Panc1 (cell line): Measurements from ENCODE around the gene CTTNBP2. TPM values are rescaled to one million over a fixed set of nuclear protein-coding genes. Genes with fewer than 3 reads are reported as not detected.

Experiments
- ATAC-seq: fragments of 200-7000 bp; cut with Tn5 transposase; 2 replicates; pipeline ENCODE4 v1.9.1; 2020; ENCODE audit warnings: mild to moderate bottlenecking, moderate library complexity
- BruUV-seq: library from RNA; stranded (reverse); fragments of 400-500 nt; replicated peaks from 2 replicates; lab custom pipeline; 2021; lab: Mats Ljungman, UMichigan
- CTCF ChIA-PET: fragments of 300-600 bp; sonication (Branson Sonifier 250); formaldehyde crosslinking; loops from one replicate; lab custom pipeline; 2022; ENCODE audit warnings: antibody characterized with exemption; lab: Charles Lee
- POLR2A ChIA-PET: fragments of 300-600 bp; sonication (Branson Sonifier 250); formaldehyde crosslinking; loops from one replicate; lab custom pipeline; 2022; ENCODE audit warnings: antibody characterized with exemption; lab: Charles Lee
- DNase-seq: peaks from one replicate; pipeline ENCODE4 v3.0.0-alpha.2; 2010; ENCODE audit warnings: low read depth, low spot score
- H3K27ac ChIP-seq: 2 replicates; pipeline ENCODE4 v1.5.1; 2011; ENCODE audit warnings: mild to moderate bottlenecking, low read length, inconsistent platforms
- H3K27me3 ChIP-seq: fragments of 200-500 bp; sonication (Bioruptor generic); 2 replicates; pipeline ENCODE4 v1.6.0; 2014; ENCODE audit warnings: low read length, inconsistent platforms; ENCODE audit not compliant: control insufficient read depth, insufficient read depth
- H3K36me3 ChIP-seq: fragments of 200-500 bp; sonication (Bioruptor generic); 2 replicates; pipeline ENCODE4 v1.5.1; 2014; ENCODE audit warnings: inconsistent platforms, mild to moderate bottlenecking, low read length, moderate library complexity; ENCODE audit not compliant: control insufficient read depth, insufficient read depth
- H3K4me1 ChIP-seq: 2 replicates; pipeline ENCODE4 v1.5.1; 2011; ENCODE audit warnings: inconsistent platforms, mild to moderate bottlenecking, low read length, moderate library complexity; ENCODE audit not compliant: control insufficient read depth, insufficient read depth
- H3K4me3 ChIP-seq, 2 experiments: 2 replicates each; pipeline ENCODE4 v1.5.1; 2011 to 2012; ENCODE audit warnings: low read depth in 2 of 2, low read length in 2 of 2, mild to moderate bottlenecking in 2 of 2, inconsistent platforms in 1 of 2, moderate library complexity in 1 of 2
- H3K9me3 ChIP-seq: fragments of 200-500 bp; sonication (Bioruptor generic); 2 replicates; pipeline ENCODE4 v1.5.1; 2014; ENCODE audit warnings: low read depth, mild to moderate bottlenecking, inconsistent platforms, low read length, moderate library complexity; ENCODE audit not compliant: control insufficient read depth, insufficient read depth
- POLR2AphosphoS5 ChIP-seq: IDR thresholded peaks from 2 replicates; pipeline ENCODE4 v1.6.1; 2012; ENCODE audit warnings: mild to moderate bottlenecking, low read depth, low read length, moderate library complexity
- SIN3A ChIP-seq: IDR thresholded peaks from 2 replicates; pipeline ENCODE4 v1.6.1; 2012; ENCODE audit warnings: low read depth, mild to moderate bottlenecking, low read length, moderate library complexity, borderline replicate concordance; ENCODE audit not compliant: insufficient read depth
- TCF7L2 ChIP-seq: IDR thresholded peaks from 2 replicates; pipeline ENCODE4 v1.6.1; 2011; ENCODE audit warnings: mild to moderate bottlenecking, low read depth, low read length, inconsistent platforms
- in situ Hi-C: cut with HindIII; loops from 2 replicates; pipeline ENCODE4 v1.10.0; 2016; ENCODE audit warnings: low sequenced_read_pairs, low pct_unique_long_range_greater_than_20kb
- intact Hi-C: fragments of 100-400 bp; cut with micrococcal nuclease; formaldehyde crosslinking; loops from one replicate; pipeline ENCODE4 v1.10.0; 2022; ENCODE audit not compliant: unreplicated experiment
- total RNA-seq: library from RNA; stranded (reverse); gene quantifications from one replicate; pipeline ENCODE4 v1.2.1, GENCODE V29; 2021; ENCODE audit not compliant: unreplicated experiment
- TF ChIP-seq, protein P1 (sequence below), 2 experiments: IDR thresholded peaks; 2 replicates each; pipeline ENCODE4 v1.6.1; 2011 to 2012; ENCODE audit warnings: low read depth in 2 of 2, control low read depth in 1 of 2, low read length in 1 of 2, mild to moderate bottlenecking in 1 of 2, moderate library complexity in 1 of 2; ENCODE audit not compliant: insufficient read depth in 1 of 2
- TF ChIP-seq, protein P2 (sequence below): fragments of 450-650 bp; IDR thresholded peaks from 2 replicates; pipeline ENCODE4 v1.5.1; 2017; ENCODE audit warnings: mild to moderate bottlenecking

CTTNBP2 gene
- total RNA-seq, 1 experiment from 2014 or later, result 1.0 TPM

DNA sequence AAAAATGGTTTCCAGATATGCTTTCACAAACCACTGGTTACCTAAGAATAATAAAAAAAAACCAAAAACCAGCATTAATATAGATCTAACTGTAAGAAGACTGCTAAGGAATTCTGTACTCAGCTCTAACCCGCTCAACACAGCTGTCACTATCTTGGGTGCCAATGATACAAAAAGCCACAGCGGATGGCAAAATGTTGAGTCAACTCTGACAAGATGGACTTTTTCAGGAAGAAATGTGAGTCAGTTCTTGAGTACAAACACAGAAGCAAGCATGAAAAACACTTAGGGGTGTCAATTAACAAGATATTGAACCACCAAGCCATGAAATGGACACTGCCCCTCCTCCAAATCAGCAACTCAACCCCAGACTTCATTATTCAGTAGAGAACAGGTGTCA, 55.0 kb downstream of the CTTNBP2 start:
- DNase-seq, result no peak
- H3K27ac ChIP-seq, result no peak overlapping the region
- BruUV-seq, result no TSS peak
- intact Hi-C loops (no loop called here), in situ Hi-C loops (no loop called here)
- TF ChIP-seq POLR2AphosphoS5, result no peak
- TF ChIP-seq, protein P1, sequence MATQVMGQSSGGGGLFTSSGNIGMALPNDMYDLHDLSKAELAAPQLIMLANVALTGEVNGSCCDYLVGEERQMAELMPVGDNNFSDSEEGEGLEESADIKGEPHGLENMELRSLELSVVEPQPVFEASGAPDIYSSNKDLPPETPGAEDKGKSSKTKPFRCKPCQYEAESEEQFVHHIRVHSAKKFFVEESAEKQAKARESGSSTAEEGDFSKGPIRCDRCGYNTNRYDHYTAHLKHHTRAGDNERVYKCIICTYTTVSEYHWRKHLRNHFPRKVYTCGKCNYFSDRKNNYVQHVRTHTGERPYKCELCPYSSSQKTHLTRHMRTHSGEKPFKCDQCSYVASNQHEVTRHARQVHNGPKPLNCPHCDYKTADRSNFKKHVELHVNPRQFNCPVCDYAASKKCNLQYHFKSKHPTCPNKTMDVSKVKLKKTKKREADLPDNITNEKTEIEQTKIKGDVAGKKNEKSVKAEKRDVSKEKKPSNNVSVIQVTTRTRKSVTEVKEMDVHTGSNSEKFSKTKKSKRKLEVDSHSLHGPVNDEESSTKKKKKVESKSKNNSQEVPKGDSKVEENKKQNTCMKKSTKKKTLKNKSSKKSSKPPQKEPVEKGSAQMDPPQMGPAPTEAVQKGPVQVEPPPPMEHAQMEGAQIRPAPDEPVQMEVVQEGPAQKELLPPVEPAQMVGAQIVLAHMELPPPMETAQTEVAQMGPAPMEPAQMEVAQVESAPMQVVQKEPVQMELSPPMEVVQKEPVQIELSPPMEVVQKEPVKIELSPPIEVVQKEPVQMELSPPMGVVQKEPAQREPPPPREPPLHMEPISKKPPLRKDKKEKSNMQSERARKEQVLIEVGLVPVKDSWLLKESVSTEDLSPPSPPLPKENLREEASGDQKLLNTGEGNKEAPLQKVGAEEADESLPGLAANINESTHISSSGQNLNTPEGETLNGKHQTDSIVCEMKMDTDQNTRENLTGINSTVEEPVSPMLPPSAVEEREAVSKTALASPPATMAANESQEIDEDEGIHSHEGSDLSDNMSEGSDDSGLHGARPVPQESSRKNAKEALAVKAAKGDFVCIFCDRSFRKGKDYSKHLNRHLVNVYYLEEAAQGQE (IDR thresholded peaks at IDR 0.05; ENCODE audit: insufficient read depth in 1 of 2, low read depth in 2 of 2, low read length in 1 of 2), result no peak
- no peak for TF ChIP-seq TCF7L2
- TF ChIP-seq, protein P2, sequence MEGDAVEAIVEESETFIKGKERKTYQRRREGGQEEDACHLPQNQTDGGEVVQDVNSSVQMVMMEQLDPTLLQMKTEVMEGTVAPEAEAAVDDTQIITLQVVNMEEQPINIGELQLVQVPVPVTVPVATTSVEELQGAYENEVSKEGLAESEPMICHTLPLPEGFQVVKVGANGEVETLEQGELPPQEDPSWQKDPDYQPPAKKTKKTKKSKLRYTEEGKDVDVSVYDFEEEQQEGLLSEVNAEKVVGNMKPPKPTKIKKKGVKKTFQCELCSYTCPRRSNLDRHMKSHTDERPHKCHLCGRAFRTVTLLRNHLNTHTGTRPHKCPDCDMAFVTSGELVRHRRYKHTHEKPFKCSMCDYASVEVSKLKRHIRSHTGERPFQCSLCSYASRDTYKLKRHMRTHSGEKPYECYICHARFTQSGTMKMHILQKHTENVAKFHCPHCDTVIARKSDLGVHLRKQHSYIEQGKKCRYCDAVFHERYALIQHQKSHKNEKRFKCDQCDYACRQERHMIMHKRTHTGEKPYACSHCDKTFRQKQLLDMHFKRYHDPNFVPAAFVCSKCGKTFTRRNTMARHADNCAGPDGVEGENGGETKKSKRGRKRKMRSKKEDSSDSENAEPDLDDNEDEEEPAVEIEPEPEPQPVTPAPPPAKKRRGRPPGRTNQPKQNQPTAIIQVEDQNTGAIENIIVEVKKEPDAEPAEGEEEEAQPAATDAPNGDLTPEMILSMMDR, result no peak
- no peak for TF ChIP-seq SIN3A
- no peak for ATAC-seq
- H3K9me3 ChIP-seq, result no peaks in the 10 kb centered on the region
- no peaks in the 10 kb centered on the region for H3K27me3 ChIP-seq
- H3K4me1 ChIP-seq, result no peaks in the 10 kb centered on the region
- CTCF ChIA-PET, result no interaction called here
- H3K4me3 ChIP-seq, result no peak overlapping the region
- H3K36me3 ChIP-seq, result no peaks in the 10 kb centered on the region
- POLR2A ChIA-PET, result interaction anchor here (0.6 kb wide), 1 partner anchor 12 kb away, joined by 3 read pairs; no protein-coding TSS in a partner anchor

DNA sequence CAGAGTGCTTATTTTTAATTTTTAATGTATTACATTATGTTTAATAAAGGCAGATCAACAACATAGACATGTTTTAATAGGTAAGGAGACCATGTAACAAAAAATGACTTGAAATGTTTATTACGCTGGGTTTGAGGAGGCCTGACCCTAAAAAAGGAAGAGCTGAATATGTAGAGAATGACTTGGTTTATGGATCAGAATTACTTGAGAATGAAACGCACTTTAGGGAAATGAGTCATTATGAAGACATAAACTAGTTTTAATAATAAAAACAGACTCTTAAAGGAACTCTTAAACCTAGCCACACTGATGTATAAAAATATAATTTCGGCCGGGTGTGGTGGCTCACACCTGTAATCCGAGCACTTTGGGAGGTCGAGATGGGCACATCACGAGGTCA, 56.5 kb downstream of the CTTNBP2 start:
- Histone ChIP-seq H3K36me3 (no peaks in the 10 kb centered on the region), H3K4me1 (no peaks in the 10 kb centered on the region), H3K27ac (no peak overlapping the region), H3K9me3 (no peaks in the 10 kb centered on the region), H3K27me3 (no peaks in the 10 kb centered on the region), H3K4me3 (no peak overlapping the region)
- ChIA-PET CTCF (no interaction called here), POLR2A (no interaction called here)
- ATAC-seq (no peak), DNase-seq (no peak)
- in situ Hi-C loops (no loop called here), intact Hi-C loops (no loop called here)
- no TSS peak for BruUV-seq
- TF ChIP-seq, protein P1 (IDR thresholded peaks at IDR 0.05; ENCODE audit: insufficient read depth in 1 of 2, low read depth in 2 of 2, low read length in 1 of 2), result no peak
- TF ChIP-seq, protein P2, result no peak
- TF ChIP-seq TCF7L2 (no peak), SIN3A (no peak), POLR2AphosphoS5 (no peak)
